Measurements from ENCODE around the gene B4GALT1. TPM values are rescaled to one million over a fixed set of nuclear protein-coding genes. Genes with fewer than 3 reads are reported as not detected.
A peak's percentile ranks its signal among the peaks of the same experiment; 100 is the strongest.

B4GALT1 gene
- total RNA-seq, 1 donor from 2014 or later: 80.1 TPM

GRCh38 chr9:33107762-33108161 lies 59.4 kb downstream of the B4GALT1 start:
- no peaks in the 10 kb centered on the region for H3K27me3 ChIP-seq
- H3K9me3 ChIP-seq: no peaks in the 10 kb centered on the region
- intact Hi-C loops (cut with DNase I): no loop called here
- peak overlapping the region; percentile 55 for H3K27ac ChIP-seq
- H3K36me3 ChIP-seq: peaks cover 25% of the 10 kb centered on the region
- H3K4me3 ChIP-seq: no peak overlapping the region
- DNase-seq (no peak), ATAC-seq (no peak)
- H3K4me1 ChIP-seq: peaks cover 9% of the 10 kb centered on the region
- no peak for TF ChIP-seq CTCF (IDR thresholded peaks at IDR 0.05)

- intact Hi-C loops (cut with DNase I): no loop called here
- ATAC-seq (peak; percentile 21), DNase-seq (no peak)
- Histone ChIP-seq H3K36me3 (peaks cover 17% of the 10 kb centered on the region), H3K4me3 (no peak overlapping the region), H3K27ac (peak overlapping the region; percentile 55), H3K27me3 (no peaks in the 10 kb centered on the region), H3K4me1 (peaks cover 9% of the 10 kb centered on the region), H3K9me3 (no peaks in the 10 kb centered on the region)
- TF ChIP-seq CTCF (IDR thresholded peaks at IDR 0.05): no peak
These were observed 60.1 kb downstream of the B4GALT1 start for GRCh38 chr9:33106827-33107621.

- intact Hi-C loops (cut with DNase I): no loop called here
- ATAC-seq (no peak), DNase-seq (no peak)
- peaks cover 9% of the 10 kb centered on the region for H3K4me1 ChIP-seq
- H3K9me3 ChIP-seq: no peaks in the 10 kb centered on the region
- peaks cover 11% of the 10 kb centered on the region for H3K36me3 ChIP-seq
- no peak for TF ChIP-seq CTCF (IDR thresholded peaks at IDR 0.05)
- no peaks in the 10 kb centered on the region for H3K27me3 ChIP-seq
- H3K4me3 ChIP-seq: no peak overlapping the region
- peak overlapping the region; percentile 55 for H3K27ac ChIP-seq
These were observed 60.8 kb downstream of the B4GALT1 start for GRCh38 chr9:33106372-33106771.

- ATAC-seq (no peak), DNase-seq (no peak)
- H3K4me1 ChIP-seq: peaks cover 9% of the 10 kb centered on the region
- no peak for TF ChIP-seq CTCF (IDR thresholded peaks at IDR 0.05)
- intact Hi-C loops (cut with DNase I): no loop called here
- H3K27me3 ChIP-seq: no peaks in the 10 kb centered on the region
- H3K9me3 ChIP-seq: no peaks in the 10 kb centered on the region
- peaks cover 7% of the 10 kb centered on the region for H3K36me3 ChIP-seq
- H3K27ac ChIP-seq: no peak overlapping the region
- H3K4me3 ChIP-seq: no peak overlapping the region
These were observed 61.2 kb downstream of the B4GALT1 start for GRCh38 chr9:33105959-33106358.

GRCh38 chr9:33105504-33105903 lies 61.6 kb downstream of the B4GALT1 start:
- Histone ChIP-seq H3K27me3 (no peaks in the 10 kb centered on the region), H3K4me3 (no peak overlapping the region), H3K4me1 (peaks cover 9% of the 10 kb centered on the region), H3K9me3 (no peaks in the 10 kb centered on the region), H3K36me3 (peaks cover 2% of the 10 kb centered on the region), H3K27ac (no peak overlapping the region)
- intact Hi-C loops (cut with DNase I): no loop called here
- no peak for TF ChIP-seq CTCF (IDR thresholded peaks at IDR 0.05)
- no peak for DNase-seq
- ATAC-seq: no peak
